ENCODE measurements around the gene PHYHD1.
A peak's percentile ranks its signal among the peaks of the same experiment; 100 is the strongest.

Gene PHYHD1

DNA sequence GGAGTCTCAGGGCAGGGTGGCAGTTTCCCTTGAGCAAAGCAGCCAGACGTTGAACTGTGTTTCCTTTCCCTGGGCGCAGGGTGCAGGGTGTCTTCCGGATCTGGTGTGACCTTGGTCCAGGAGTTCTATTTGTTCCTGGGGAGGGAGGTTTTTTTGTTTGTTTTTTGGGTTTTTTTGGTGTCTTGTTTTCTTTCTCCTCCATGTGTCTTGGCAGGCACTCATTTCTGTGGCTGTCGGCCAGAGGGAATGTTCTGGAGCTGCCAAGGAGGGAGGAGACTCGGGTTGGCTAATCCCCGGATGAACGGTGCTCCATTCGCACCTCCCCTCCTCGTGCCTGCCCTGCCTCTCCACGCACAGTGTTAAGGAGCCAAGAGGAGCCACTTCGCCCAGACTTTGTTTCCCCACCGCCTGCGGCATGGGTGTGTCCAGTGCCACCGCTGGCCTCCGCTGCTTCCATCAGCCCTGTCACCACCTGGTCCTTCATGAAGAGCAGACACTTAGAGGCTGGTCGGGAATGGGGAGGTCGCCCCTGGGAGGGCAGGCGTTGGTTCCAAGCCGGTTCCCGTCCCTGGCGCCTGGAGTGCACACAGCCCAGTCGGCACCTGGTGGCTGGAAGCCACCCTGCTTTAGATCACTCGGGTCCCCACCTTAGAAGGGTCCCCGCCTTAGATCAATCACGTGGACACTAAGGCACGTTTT, 3.5 kb upstream of the PHYHD1 start:
- no peaks in the 10 kb centered on the region for H3K9me3 Mint-ChIP-seq
- DNase-seq (ENCODE audit: low spot score in 2 of 2), result no peak
- no peak overlapping the region for H3K27ac Mint-ChIP-seq (ENCODE audit: low read depth)
- no peak overlapping the region for H3K4me3 Mint-ChIP-seq
- peaks cover 33% of the 10 kb centered on the region for H3K36me3 Mint-ChIP-seq (ENCODE audit: insufficient read depth)
- ATAC-seq (replicated peaks; ENCODE audit: extremely low read depth, poor library complexity, severe bottlenecking), result no peak
- H3K4me1 Mint-ChIP-seq, result peaks cover 15% of the 10 kb centered on the region
- H3K27me3 Mint-ChIP-seq, result no peaks in the 10 kb centered on the region

- no peak for ATAC-seq (replicated peaks; ENCODE audit: extremely low read depth, poor library complexity, severe bottlenecking)
- Mint-ChIP-seq H3K27ac (ENCODE audit: low read depth) (peak overlapping the region; percentile 59), H3K27me3 (no peaks in the 10 kb centered on the region)
Measured at GRCh38 chr9:128918921-128919320, 1.9 kb upstream of the PHYHD1 start.

GRCh38 chr9:128919402-128920089, 1.2 kb upstream of the PHYHD1 start:
- H3K27ac Mint-ChIP-seq (ENCODE audit: low read depth), result peak overlapping the region; percentile 59
- no peak overlapping the region for H3K4me3 Mint-ChIP-seq
- H3K27me3 Mint-ChIP-seq, result no peaks in the 10 kb centered on the region
- DNase-seq (ENCODE audit: low spot score in 2 of 2) (no peak), ATAC-seq (replicated peaks; ENCODE audit: extremely low read depth, poor library complexity, severe bottlenecking) (no peak)
- no peaks in the 10 kb centered on the region for H3K9me3 Mint-ChIP-seq
- no peaks in the 10 kb centered on the region for H3K4me1 Mint-ChIP-seq
- peaks cover 29% of the 10 kb centered on the region for H3K36me3 Mint-ChIP-seq (ENCODE audit: insufficient read depth)

More at GRCh38 chr9:128918921-128919320, 1.9 kb upstream of the PHYHD1 start:
- DNase-seq (ENCODE audit: low spot score in 2 of 2), result no peak
- no peak overlapping the region for H3K4me3 Mint-ChIP-seq
- no peaks in the 10 kb centered on the region for H3K9me3 Mint-ChIP-seq
- H3K4me1 Mint-ChIP-seq, result no peaks in the 10 kb centered on the region
- H3K36me3 Mint-ChIP-seq (ENCODE audit: insufficient read depth), result peaks cover 29% of the 10 kb centered on the region

GRCh38 chr9:128921881-128922763, 1.3 kb downstream of the PHYHD1 start:
- H3K27ac Mint-ChIP-seq (ENCODE audit: low read depth), result no peak overlapping the region
- H3K27me3 Mint-ChIP-seq, result no peaks in the 10 kb centered on the region
- H3K4me3 Mint-ChIP-seq, result no peak overlapping the region
- no peaks in the 10 kb centered on the region for H3K9me3 Mint-ChIP-seq
- H3K36me3 Mint-ChIP-seq (ENCODE audit: insufficient read depth), result peaks cover 17% of the 10 kb centered on the region
- no peak for DNase-seq (ENCODE audit: low spot score in 2 of 2)
- peaks cover 4% of the 10 kb centered on the region for H3K4me1 Mint-ChIP-seq
- no peak for ATAC-seq (replicated peaks; ENCODE audit: extremely low read depth, poor library complexity, severe bottlenecking)

DNA sequence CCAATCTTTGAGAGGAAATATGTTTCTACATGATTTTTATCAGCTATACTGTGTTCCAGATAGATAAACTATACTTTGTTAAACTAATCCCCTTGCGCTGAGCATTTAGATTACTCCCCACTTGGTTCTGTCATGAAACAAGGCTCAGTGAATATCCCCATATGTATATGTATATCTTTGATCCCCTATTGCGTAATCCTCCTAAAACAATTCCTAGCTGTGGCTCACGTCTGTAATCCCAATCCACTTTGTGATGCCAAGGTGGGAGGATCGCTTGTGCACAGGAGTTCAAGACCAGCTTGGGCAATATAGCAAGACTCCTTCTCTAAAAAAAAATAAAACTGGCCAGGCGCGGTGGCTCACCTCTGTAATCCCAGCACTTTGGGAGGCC, 2.7 kb downstream of the PHYHD1 start:
- DNase-seq (ENCODE audit: low spot score in 2 of 2) (no peak), ATAC-seq (replicated peaks; ENCODE audit: extremely low read depth, poor library complexity, severe bottlenecking) (no peak)
- no peaks in the 10 kb centered on the region for H3K27me3 Mint-ChIP-seq
- peaks cover 6% of the 10 kb centered on the region for H3K36me3 Mint-ChIP-seq (ENCODE audit: insufficient read depth)
- H3K9me3 Mint-ChIP-seq, result no peaks in the 10 kb centered on the region
- H3K4me3 Mint-ChIP-seq, result no peak overlapping the region
- H3K27ac Mint-ChIP-seq (ENCODE audit: low read depth), result no peak overlapping the region
- peaks cover 11% of the 10 kb centered on the region for H3K4me1 Mint-ChIP-seq

GRCh38 chr9:128927731-128928411, 7.1 kb downstream of the PHYHD1 start:
- Mint-ChIP-seq H3K4me1 (peaks cover 11% of the 10 kb centered on the region), H3K36me3 (ENCODE audit: insufficient read depth) (no peaks in the 10 kb centered on the region), H3K27me3 (no peaks in the 10 kb centered on the region), H3K9me3 (no peaks in the 10 kb centered on the region), H3K27ac (ENCODE audit: low read depth) (no peak overlapping the region), H3K4me3 (no peak overlapping the region)
- peak; percentile 23 to 28 for DNase-seq (ENCODE audit: low spot score in 2 of 2)
- ATAC-seq (replicated peaks; ENCODE audit: extremely low read depth, poor library complexity, severe bottlenecking), result peak; percentile 40

DNA sequence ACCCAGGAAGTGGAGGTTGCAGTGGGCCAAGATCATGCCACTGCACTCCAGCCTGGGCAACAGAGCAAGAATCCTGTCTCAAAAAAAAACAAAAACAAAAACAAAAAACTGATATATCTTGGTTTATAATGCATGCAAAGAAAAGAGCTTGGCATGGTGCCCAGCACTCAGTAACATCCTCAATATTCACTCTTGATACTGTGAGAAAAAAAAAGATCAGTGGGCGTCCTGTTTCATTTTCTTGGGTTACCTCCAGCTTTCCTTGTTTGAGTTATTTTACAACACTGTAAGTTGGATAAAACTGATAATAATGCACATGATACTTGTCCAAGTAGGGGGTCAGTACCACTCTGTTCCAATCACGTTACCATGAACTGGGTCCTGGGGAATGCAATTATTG, 7.8 kb downstream of the PHYHD1 start:
- ATAC-seq (replicated peaks; ENCODE audit: extremely low read depth, poor library complexity, severe bottlenecking) (no peak), DNase-seq (ENCODE audit: low spot score in 2 of 2) (no peak)
- peaks cover 11% of the 10 kb centered on the region for H3K4me1 Mint-ChIP-seq
- H3K36me3 Mint-ChIP-seq (ENCODE audit: insufficient read depth), result no peaks in the 10 kb centered on the region
- H3K27ac Mint-ChIP-seq (ENCODE audit: low read depth), result no peak overlapping the region
- no peaks in the 10 kb centered on the region for H3K9me3 Mint-ChIP-seq
- no peak overlapping the region for H3K4me3 Mint-ChIP-seq
- H3K27me3 Mint-ChIP-seq, result no peaks in the 10 kb centered on the region

GRCh38 chr9:128929560-128929959, 8.8 kb downstream of the PHYHD1 start:
- DNase-seq (ENCODE audit: low spot score in 2 of 2), result no peak
- Mint-ChIP-seq H3K27ac (ENCODE audit: low read depth) (no peak overlapping the region), H3K36me3 (ENCODE audit: insufficient read depth) (no peaks in the 10 kb centered on the region), H3K4me1 (peaks cover 11% of the 10 kb centered on the region), H3K27me3 (no peaks in the 10 kb centered on the region), H3K4me3 (no peak overlapping the region), H3K9me3 (no peaks in the 10 kb centered on the region)
- no peak for ATAC-seq (replicated peaks; ENCODE audit: extremely low read depth, poor library complexity, severe bottlenecking)

DNA sequence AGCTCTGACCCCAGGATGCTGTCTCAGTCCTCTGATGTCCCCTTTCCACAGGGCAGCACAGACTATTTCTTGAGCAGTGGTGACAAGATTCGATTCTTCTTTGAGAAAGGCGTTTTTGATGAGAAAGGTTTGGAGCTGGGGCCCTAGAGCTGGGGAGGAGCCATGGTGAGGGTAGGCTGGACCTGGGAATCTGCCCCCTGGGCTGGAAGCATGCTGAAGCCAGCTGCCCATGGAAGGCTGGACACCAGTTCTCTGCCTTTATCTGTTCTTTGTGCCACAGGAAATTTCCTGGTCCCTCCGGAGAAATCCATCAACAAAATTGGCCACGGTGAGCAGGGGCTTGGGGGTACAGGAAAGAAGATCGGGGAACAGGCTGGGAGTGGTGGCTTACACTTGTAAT, 12.9 kb downstream of the PHYHD1 start:
- no peak overlapping the region for H3K4me3 Mint-ChIP-seq
- ATAC-seq (replicated peaks; ENCODE audit: extremely low read depth, poor library complexity, severe bottlenecking) (no peak), DNase-seq (ENCODE audit: low spot score in 2 of 2) (no peak)
- H3K36me3 Mint-ChIP-seq (ENCODE audit: insufficient read depth), result no peaks in the 10 kb centered on the region
- H3K9me3 Mint-ChIP-seq, result no peaks in the 10 kb centered on the region
- no peak overlapping the region for H3K27ac Mint-ChIP-seq (ENCODE audit: low read depth)
- H3K27me3 Mint-ChIP-seq, result no peaks in the 10 kb centered on the region
- no peaks in the 10 kb centered on the region for H3K4me1 Mint-ChIP-seq

DNA sequence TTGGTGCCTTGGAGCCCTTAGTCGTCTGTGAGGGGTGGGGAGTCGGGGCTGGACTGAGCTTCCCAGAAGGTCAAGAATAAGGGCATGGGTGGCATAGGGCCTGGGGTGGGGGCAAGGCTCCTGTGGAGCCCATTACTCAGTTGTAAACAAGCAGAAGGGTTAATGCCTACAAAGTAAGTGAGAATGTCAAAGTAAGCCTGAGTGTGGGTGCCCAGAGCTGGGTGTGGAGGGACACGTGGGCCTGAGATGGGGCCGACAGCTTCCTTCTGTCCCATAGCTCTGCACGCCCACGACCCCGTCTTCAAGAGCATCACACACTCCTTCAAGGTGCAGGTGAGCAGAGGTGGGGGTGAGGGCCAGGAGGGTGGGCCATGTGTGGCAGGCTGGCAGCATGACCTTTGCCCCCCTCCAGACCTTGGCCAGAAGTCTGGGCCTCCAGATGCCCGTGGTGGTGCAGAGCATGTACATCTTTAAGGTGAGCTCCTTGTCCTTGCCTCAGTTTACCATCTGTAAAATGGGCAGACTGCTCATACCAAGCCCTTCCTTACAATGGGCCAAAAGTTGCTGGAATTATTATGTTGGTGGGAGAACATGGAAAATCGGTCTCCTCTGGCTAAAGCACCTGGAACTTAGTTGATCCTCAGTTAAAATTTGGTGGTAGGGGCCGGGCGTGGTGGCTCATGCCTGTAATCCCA, 15.5 kb downstream of the PHYHD1 start:
- no peak overlapping the region for H3K27ac Mint-ChIP-seq (ENCODE audit: low read depth)
- DNase-seq (ENCODE audit: low spot score in 2 of 2) (no peak), ATAC-seq (replicated peaks; ENCODE audit: extremely low read depth, poor library complexity, severe bottlenecking) (no peak)
- no peaks in the 10 kb centered on the region for H3K9me3 Mint-ChIP-seq
- no peaks in the 10 kb centered on the region for H3K36me3 Mint-ChIP-seq (ENCODE audit: insufficient read depth)
- no peaks in the 10 kb centered on the region for H3K4me1 Mint-ChIP-seq
- no peak overlapping the region for H3K4me3 Mint-ChIP-seq
- no peaks in the 10 kb centered on the region for H3K27me3 Mint-ChIP-seq

DNA sequence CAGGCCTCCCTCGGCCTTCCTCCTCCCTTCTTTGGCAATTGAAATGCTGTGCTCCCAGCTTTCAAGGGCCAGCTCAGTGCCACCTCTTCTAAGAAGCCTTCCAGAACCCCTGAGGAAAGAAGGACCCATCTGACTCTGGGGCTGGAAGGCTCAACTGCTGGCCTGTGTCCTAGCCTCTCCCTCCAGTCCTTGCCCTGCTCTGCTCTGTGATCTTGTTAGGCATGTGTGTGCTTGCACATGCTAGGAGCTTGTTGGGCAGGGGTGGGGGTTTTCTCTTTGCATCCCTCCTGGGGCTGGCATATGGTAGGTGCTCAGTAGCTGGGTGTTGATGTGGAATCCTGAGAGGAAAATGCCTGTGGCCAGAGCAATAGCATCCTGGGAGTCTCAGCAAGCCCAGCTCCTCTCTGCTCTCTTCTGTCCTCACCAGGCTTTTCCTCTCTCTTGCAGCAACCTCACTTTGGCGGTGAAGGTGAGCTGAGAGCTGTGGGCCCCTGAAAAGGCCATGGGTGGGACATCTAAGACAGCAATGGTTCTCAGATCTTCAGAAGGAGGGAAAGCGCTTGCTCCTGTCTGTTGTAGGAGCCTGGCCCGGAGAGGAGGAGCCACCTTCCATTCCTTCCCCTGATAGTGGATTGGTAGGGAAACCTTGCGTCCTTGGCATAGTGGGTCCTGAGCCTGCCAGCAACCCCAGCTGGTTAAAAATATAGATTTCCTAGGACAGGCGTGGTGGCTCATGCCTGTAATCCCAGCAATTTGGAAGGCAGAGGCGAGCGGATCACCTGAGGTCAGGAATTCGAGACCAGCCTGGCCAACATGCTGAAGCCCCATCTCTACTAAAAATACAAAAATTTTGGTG, 16.8 kb downstream of the PHYHD1 start:
- no peaks in the 10 kb centered on the region for H3K36me3 Mint-ChIP-seq (ENCODE audit: insufficient read depth)
- DNase-seq (ENCODE audit: low spot score in 2 of 2) (no peak), ATAC-seq (replicated peaks; ENCODE audit: extremely low read depth, poor library complexity, severe bottlenecking) (no peak)
- H3K4me1 Mint-ChIP-seq, result no peaks in the 10 kb centered on the region
- H3K27ac Mint-ChIP-seq (ENCODE audit: low read depth), result peak overlapping the region; percentile 55
- H3K4me3 Mint-ChIP-seq, result no peak overlapping the region
- H3K27me3 Mint-ChIP-seq, result no peaks in the 10 kb centered on the region
- H3K9me3 Mint-ChIP-seq, result no peaks in the 10 kb centered on the region
